ENCODE results near the gene PIP5KL1.

The PIP5KL1 gene

DNA sequence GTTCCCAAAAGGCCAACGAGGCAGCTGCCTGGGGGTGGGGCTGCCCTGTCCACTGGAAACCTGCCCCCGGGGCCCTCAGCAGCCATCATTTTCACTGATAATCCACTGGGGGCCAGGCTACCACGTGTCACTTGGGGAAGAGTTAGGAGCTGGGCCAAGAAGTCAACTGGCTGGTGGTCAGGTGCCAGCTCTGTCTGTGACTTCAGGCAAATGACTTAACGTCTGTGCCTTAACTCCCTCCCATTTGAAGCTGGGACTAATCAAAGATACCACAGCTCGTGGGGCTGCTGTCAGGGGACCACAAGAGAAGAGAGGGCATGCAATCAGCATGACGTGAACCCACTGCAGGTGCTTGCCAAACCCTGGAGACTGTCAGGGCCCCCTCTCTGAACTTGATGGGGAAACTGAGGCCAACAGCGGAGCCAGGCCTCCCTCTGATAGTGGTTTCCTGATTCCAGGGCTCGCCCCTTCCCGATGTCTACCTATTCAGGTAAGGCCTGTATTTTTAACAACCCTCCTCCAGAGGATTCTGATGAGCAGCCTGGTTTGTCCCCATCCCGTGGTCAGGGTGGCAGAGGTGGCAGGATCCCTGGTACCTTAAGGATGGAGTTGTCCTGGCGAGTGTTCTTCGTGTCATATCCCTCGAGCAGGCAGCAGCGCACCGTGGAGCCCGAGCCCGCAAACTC is 19.4 kb upstream of the PIP5KL1 start:
- no peak for DNase-seq (ENCODE audit: low read depth)

DNA sequence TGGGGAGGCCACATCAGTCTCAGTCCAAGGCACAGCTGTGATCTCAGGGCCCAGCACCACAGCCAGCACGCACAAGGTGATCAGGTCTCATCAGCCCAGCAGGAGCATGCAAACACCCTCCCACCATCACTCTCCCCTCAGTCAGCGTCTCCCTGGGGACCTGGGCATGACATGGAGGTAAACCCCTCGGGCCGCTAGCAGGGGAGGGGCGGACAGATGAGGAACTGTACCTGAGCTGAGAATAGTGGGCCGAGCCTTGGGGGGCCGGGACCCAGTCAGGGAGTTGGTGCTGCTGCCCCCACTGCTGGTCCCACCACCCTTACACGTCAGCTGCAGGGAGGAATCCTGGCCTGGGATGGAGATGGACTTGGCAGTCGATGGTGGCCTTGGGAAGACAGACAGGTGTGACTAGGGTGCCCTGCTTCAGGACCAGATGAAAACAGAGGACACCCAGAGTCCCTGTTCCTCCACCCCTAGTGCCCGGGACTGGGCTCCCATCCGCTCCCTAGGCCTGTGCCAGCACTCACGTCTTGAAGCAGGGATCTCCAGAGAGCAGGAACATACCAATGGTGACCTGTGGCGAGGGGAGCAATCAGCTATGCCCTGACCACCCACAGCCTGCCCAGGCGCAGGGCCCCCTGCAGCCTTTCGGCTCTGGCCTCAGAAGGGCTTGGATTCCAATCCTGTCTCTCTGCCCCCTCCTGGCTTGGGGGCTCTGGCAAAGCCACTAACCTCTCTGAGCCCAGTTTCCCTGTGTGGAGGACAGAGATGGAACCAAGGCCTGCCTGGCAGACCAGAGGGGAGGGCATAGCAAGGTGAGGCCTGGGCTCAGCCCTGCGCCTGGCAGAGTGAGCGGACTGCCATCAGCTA is 17.5 kb upstream of the PIP5KL1 start:
- DNase-seq (ENCODE audit: low read depth), result no peak

DNA sequence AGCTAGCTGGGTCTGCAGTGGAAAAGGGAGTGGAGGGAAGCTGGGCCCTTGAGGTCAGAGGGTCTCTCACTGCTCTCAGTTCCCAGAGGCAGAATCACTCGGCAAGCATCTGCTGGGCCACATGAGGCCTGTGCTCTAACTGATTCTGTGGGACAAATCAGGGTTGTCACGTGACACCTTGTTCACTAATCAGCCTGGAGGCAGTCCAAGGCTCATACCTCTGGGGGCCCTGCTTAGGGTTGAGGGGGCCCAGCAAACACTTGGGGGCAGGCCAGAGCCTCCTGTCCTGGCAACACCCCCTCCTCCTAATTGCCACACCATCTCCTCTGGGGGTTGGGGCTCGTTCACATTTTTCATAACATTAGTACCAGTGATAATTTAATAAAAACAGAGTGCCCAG is 16.2 kb upstream of the PIP5KL1 start:
- no peak for DNase-seq (ENCODE audit: low read depth)

DNA sequence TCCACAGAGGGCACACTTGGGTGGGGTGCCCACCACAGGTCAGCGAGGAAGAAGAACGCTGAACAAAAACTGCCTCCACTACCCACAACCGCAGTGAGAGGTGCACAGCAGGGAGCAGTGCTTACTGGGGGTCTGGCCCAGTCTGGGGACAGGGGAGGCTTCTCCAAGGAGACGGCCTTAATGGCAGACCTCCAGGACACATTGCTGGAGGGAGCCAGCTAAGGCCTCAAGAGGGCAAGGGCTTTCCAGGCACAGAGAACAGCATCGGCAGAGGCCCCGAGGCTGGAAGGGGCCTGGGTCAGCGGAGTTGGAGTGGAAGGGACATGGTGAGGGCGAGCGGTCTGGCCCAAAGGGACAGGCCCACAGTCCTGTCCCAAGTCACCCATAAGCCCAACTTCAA is 15.4 kb upstream of the PIP5KL1 start:
- DNase-seq (ENCODE audit: low read depth), result no peak

DNA sequence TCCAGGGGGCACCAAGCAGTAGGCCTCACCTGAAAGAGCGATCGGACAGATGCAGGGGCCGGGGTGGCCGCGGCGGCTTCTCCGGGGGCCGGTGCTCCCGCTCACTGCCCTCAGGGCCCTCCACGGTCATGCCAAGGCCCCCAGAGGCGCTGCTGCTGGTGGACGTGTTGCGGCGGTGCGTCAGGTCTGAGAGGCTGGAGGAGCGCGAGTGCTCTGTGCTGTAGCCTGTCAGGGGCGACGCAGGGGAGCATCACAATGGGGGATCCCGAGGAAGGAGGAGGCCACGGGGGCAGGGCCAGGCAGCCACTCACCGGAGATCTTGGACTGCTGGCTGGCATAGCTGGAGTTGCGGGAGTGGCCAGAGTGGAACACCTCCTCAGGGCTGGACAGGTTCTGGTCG is 14.8 kb upstream of the PIP5KL1 start:
- DNase-seq (ENCODE audit: low read depth), result no peak

DNA sequence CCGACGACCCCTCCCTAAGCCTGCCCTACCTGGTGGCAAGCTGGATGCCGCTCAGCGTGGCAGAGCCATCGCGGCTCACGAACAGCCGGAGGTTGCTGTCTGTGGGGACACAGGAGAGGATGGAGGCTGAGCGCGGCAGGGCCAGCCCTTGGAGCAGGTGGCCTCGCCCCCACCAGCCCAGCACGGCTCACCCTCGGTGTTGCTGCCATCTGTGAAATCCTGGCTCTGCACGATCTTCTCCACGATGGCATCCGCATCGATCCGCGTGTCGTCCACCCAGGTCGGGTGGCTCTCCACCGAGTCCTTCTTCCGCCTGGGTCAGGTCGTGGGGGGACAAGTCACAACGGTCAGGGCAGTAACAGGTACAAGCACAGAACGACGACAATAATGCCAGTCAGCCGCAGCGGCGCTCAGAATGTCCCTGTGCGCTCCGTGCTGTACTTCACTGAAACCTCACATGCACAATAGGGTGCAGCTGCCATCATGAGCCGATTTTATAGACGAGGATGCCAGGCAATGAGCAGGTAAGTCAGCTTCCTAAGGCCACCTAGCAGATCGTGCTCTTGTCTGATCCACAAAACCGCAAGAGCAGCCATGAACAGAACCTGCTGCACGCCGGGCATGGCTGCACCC is 14.1 kb upstream of the PIP5KL1 start:
- DNase-seq (ENCODE audit: low read depth), result no peak

DNA sequence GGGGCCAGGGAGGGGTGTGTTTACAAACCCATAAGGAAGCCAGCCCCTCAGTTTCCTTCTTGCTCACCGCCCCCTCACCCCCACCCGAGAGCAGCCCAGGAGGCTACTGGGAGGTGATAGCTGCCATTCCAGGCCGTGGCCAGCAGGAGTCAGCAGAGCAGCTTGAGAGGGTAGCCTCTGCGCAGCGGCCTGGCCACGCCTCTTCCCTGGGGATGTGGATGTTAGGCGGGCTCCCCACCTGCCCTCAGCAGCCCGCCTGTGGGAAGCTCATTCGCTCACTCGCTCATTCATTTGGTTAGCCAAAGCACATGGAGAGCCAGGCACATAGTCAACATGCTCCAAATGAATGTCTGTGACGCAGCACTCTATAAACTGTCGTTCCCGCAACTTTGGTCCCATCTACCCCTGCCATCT is 13.2 kb upstream of the PIP5KL1 start:
- no peak for DNase-seq (ENCODE audit: low read depth)

DNA sequence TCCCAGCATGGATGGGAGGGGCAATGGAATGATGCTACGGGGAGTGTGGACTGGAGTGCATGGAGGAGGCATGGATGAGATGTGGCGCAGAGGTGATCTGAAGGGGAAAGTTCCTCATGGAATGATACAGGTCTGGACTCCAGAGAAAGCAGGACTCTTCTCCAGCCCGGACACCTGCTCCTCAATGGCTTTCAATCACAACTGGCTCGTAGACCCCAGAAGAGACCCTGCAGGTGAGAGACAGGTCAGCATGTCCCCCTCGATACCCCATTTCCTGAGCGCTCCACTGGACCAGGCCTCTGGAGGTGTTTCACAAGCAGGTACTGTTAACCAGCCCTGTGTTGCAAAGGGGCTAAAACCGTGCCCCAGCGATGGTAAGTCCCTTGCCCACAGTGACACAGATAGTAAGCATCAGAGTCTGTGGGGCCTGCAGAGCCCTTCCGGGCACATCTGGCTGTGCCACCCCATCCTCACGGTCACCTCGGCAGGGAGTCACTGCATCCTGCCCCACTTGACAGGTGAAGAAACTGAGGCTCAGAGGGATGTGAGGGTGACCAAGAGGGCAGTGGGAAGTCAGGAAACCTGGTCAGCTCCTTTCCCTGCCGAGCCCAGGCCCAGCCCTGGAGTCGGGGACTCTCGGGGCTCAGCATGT is 12.6 kb upstream of the PIP5KL1 start:
- no peak for DNase-seq (ENCODE audit: low read depth)

DNA sequence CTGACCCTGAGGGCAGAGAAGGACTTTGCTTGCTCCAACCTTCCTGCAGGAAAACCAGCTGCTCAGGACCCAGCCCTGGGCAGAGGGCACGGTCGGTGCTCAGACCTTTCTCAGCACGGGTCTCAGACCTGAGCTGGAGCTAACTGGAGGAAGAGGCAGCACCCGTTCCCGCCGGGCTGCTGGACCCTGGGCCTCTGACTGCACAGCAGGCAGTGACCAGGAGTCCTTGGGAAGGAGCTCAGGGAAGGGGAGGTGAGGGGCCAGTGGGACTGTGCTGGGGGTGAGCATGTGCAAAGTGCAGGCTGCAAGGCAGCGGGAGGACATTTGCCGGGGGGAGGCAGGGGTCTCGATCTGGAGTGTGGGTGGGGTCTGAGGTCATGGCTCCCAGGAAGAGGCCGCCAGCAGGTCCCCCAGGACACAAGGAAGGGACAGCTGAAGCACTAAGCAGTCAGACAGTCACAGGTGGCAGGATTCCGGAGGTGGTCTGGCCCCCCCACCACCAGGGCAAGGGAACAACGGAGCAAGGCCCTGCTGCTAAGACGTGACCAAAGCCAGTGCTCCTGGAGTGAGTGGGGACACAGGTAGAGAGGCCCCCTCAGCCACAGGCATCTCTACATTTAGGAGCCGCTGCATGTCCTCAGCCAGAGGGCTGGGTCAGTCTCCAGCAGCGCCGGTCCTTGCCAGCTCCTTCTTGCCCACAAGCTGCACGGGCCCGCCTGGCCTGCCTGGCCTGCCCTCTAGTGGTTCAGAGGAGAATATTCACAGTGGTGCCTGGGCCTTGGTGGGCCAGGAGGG is 11.8 kb upstream of the PIP5KL1 start:
- no peak for DNase-seq (ENCODE audit: low read depth)

DNA sequence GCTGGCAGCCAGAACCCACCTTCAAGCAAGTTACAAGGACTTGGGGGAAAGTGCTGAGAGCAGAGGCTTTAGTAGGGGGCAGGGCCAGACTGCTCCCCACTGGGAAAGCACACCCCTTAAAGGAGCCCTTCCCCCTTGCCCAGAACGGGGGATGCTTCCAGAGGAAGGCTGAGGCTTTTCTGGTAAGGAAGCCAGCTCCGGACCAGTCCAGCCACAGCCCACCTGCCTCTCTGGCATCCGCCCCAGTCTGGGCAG is 11.3 kb upstream of the PIP5KL1 start:
- DNase-seq (ENCODE audit: low read depth), result no peak

DNA sequence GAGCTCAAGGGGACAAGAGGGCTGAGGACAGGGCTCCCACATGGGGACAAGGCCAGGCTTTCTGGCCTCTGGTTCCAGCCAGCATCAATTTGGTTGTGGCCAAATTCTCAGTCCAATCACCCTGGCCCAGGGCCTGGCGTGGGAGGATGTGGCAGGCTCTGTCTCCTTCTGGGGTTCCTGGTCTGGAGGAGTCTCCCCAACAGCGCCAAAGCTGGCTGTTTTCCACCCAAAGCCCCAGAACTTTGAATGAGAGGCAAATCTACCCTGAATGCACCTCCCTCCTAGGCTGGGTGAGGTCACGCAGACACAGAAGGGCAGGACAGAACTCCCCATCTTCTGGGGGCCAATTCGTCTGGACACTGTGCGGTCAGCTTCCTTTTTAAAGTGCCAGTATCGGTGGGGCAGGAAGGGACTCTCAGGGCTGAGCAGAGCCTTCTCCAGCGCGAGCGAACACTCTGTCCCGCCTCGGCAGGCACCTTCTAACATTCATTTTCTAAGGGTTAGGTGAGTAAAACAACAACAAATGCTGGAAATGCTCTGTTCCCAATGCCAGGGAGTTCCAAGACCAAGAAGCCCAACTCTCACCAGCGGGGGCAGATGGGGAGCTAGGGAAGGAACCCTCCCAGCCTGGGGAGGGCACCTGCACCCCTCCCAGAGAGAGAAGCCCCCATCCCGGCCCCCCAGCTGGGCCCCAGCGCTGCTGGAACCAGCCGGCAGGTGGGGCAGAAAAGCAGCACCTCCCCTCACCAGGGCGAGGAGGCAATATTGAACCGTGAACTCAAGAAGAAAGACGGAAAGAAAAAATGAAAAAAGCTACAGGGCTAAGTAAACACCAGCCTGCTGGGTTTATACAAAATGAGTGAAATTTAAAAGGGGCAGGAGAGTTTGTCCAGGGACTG is 10.7 kb upstream of the PIP5KL1 start:
- DNase-seq (ENCODE audit: low read depth), result no peak

DNA sequence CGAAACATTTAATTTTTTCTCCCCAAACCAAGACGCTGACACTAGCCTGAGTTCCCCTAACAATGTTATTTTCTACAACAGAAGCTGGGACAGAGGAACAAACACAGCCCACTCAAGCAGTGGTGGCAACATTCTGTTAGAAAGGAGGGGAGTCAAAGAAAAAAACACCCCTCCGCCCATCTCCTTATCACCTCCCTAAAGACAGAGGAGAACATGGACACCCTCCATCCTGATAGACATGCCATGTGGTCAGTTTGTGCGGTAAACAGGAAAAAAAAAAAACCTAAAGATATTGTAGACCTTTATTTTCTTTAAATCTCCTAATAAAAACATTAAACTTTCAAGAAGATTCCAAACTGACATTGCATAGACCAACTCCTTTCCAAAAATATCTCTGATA is 10.0 kb upstream of the PIP5KL1 start:
- DNase-seq (ENCODE audit: low read depth), result no peak

DNA sequence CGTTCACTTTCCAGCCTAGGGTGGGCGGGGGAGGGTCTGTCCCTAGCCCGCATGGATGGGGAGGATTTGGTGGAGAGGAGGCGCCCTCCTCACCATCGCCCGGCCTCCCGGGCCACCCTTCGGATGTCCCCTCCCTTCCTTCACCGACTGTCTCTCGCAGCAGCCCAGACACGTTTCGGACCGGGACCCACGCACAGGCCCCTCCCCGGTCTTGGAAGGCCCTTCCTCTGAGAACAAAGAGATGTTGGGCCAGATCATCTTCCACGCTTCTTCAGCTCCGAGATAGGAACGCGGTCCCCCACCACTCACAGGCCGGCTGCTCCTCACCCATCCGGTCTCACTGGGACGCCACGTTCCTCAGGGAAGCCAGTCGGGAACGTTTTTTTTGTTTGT is 7.7 kb upstream of the PIP5KL1 start:
- no peak for DNase-seq (ENCODE audit: low read depth)

DNA sequence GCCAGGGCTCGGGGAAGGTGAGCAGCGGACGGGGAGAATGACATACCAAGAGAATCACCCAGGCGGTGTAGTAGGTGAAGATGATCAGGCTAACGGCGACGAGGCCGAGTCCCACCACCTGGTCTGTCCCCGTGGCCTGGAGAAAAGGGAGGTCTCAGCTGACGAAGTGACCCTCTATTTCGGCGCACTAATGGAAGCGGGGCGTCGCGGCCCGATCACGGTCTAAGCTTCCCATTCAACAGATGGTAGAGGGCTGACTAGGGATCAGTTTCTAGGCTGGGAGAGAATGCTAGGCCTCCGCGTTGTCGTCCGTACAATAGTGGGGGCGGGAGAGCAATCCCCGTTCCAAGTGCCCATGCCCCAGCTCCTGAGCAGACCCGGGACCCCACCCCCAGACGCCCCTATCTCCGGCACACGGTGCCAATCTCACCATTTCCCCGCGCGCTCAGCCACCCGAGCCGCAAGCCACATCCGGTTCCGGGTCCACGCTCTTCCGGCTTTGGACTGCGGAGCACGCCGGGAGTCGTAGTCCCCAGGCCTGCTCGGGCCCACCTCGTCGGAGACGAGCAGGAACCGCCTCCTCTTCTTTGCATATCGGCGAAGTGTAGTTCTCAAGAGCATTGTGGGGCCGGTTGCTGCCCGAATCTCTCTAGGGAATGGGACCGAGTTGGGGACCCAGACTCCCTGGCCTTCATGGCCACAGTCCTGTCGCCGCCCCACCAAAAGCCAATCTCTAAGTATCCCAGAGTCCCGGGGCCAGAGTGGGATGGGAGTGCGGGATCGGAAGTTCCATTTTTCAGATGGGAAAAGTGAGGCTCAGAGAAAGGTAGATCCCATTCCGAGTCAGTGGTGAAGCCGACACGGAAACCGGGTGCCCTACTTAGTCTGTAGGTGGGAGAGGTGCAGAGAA is 7.1 kb upstream of the PIP5KL1 start, which contains the start of gene DPM2:
DPM2 (minus strand) TSS at position 467 of the 910 bp plus-strand sequence; CDS start at position 433, 34 bp downstream.
- no peak for DNase-seq (ENCODE audit: low read depth)

DNA sequence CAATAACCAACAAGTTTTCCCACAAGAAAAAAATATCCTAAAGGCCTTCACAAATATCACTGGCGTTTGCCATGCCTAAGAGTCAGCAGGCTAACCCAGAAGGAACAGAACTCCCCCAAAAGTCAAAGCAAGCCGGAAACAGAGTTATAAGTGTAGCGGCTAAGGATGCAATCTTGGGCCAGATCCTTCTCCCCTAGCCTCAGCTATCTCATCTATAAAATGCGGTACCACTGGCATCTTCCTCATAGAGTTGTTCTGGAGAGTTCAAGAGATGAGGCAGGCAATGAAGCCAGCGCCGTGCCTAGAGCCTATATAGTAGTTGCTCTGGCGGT is 6.4 kb upstream of the PIP5KL1 start:
- DNase-seq (ENCODE audit: low read depth), result no peak

DNA sequence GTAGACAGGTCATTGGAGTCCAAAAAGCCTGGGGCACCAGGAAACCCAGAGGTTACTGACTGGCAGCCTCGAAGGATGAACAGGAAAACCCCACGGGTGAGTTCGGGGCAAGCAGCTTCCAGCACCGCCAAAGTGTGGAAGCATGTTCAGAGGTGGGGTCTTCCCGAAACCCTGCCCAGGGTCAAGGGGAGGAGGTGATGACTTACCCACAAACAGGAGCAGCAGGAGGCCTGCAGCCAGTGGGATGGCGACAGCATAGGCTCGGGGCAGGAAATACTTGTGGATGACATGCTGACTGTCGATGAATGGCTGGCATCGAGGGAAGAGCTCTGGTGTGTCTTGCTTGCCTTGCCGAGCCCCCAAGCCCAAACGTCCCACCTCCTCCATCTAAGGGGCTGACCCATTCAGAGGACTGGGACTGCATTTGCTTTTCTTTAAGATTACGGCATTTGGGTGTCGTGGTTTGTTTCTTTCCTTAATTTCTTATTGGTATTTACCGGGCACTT is 5.8 kb upstream of the PIP5KL1 start:
- DNase-seq (ENCODE audit: low read depth), result no peak

DNA sequence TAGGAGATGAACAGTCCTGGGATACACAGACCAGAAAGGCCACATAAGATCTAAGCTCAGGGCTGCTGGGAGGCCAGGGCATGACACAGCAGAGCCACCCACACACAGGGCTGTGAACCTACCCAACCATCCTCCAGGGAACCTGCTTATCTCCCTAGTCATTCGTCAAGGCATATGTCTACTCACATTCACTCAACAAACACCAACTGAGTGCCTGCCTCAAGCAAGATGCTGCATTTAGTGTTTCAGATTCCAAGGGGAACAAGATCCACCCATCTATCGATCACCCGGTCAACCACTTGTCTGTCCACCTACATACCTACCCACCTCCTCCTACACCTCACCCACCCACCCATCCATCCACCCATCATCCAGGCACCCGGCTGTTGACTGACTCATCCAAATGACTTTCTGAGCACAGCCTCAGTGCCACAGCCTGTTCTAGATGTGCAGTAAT is 5.2 kb upstream of the PIP5KL1 start:
- DNase-seq (ENCODE audit: low read depth), result no peak

DNA sequence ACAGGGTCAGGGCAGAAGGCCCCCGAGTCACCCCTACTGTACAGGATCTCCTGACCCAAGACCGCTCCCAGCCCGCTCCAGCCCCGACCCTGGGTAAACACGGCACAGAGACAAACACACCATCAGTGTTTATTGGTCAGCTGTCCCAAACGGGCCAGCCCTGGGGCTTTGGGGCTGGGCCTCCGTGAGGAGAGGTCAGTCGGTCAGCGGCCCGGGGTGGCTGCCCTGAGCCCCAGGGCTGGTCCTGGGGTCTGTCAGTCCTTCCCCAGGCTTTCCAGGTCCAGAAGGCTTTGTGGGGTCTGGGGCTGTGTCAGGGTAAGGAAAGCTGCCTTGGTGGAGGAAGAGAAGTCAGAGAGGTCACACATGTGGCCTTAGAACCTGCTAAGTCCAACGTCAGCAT is 4.4 kb upstream of the PIP5KL1 start:
- no peak for DNase-seq (ENCODE audit: low read depth)

DNA sequence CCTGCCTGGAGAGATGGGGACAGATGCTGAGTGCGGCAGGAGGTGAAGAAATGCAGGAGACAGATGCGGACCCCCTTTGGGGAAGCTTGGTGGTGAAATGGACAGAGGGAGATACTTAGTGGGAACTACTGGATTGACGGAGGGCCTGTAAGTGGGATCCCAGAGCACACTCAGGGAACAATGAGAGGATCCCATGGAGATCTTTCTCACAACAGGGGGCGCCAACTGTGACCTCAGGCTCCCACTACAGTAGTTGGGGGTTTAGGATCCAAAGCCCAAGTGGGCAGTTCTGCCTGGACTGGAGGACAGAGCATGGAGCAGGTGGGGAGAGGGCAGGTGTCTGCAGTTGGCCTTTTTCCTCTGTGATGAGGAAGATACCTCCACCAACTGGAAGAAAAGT is 3.7 kb upstream of the PIP5KL1 start:
- no peak for DNase-seq (ENCODE audit: low read depth)

Measured in HS-27A (cell line).